ENCODE measurements around the gene ZMYND11.

Gene ZMYND11

DNA sequence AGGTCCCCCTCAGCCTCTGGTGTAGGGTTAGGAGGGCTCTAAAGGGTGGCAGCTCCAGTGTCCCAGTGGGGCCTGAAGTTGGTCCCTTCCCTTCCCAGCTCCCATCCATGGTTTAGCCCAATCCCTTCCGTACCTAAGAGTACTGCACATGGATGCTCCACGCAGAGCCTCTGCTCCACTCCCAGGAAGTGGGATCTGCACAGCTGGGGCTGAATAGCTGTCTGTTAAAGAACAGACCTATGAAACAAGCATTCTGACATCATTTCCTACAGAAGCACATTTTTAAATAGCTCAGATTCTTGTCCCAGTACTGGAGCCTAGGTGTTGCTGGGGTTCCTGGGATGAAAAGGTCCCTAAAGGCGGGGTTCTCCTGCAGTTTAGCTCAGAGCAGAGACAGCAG, 135.9 kb downstream of the ZMYND11 start:
- peaks cover 9% of the 10 kb centered on the region; the same call in 1 of the 2 replicates for H3K4me1 ChIP-seq (ENCODE audit: control insufficient read depth, insufficient read depth, low read length)
- TF ChIP-seq ZNF146 (tag by site-specific recombination; IDR thresholded peaks at IDR 0.05), result no peak
- TF ChIP-seq ZNF629 (tag by site-specific recombination; IDR thresholded peaks at IDR 0.05), result no peak
- TF ChIP-seq, protein P1, sequence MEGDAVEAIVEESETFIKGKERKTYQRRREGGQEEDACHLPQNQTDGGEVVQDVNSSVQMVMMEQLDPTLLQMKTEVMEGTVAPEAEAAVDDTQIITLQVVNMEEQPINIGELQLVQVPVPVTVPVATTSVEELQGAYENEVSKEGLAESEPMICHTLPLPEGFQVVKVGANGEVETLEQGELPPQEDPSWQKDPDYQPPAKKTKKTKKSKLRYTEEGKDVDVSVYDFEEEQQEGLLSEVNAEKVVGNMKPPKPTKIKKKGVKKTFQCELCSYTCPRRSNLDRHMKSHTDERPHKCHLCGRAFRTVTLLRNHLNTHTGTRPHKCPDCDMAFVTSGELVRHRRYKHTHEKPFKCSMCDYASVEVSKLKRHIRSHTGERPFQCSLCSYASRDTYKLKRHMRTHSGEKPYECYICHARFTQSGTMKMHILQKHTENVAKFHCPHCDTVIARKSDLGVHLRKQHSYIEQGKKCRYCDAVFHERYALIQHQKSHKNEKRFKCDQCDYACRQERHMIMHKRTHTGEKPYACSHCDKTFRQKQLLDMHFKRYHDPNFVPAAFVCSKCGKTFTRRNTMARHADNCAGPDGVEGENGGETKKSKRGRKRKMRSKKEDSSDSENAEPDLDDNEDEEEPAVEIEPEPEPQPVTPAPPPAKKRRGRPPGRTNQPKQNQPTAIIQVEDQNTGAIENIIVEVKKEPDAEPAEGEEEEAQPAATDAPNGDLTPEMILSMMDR (tag by site-specific recombination; IDR thresholded peaks at IDR 0.05), result no peak
- TF ChIP-seq GLIS2 (tag by site-specific recombination; IDR thresholded peaks at IDR 0.05), result no peak
- TF ChIP-seq BCL11B (tag by site-specific recombination; IDR thresholded peaks at IDR 0.05; ENCODE audit: low read depth), result no peak
- TF ChIP-seq, protein P2, sequence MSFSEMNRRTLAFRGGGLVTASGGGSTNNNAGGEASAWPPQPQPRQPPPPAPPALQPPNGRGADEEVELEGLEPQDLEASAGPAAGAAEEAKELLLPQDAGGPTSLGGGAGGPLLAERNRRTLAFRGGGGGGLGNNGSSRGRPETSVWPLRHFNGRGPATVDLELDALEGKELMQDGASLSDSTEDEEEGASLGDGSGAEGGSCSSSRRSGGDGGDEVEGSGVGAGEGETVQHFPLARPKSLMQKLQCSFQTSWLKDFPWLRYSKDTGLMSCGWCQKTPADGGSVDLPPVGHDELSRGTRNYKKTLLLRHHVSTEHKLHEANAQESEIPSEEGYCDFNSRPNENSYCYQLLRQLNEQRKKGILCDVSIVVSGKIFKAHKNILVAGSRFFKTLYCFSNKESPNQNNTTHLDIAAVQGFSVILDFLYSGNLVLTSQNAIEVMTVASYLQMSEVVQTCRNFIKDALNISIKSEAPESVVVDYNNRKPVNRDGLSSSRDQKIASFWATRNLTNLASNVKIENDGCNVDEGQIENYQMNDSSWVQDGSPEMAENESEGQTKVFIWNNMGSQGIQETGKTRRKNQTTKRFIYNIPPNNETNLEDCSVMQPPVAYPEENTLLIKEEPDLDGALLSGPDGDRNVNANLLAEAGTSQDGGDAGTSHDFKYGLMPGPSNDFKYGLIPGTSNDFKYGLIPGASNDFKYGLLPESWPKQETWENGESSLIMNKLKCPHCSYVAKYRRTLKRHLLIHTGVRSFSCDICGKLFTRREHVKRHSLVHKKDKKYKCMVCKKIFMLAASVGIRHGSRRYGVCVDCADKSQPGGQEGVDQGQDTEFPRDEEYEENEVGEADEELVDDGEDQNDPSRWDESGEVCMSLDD (tag by site-specific recombination; IDR thresholded peaks at IDR 0.05), result no peak
- no peak for TF ChIP-seq ZNF174 (tag by site-specific recombination; IDR thresholded peaks at IDR 0.05)
- no peak for TF ChIP-seq ZNF16 (tag by site-specific recombination; IDR thresholded peaks at IDR 0.05; ENCODE audit: low read depth)
- no peak for TF ChIP-seq ZNF837 (tag by site-specific recombination; IDR thresholded peaks at IDR 0.05)
- TF ChIP-seq EGR2 (tag by site-specific recombination; IDR thresholded peaks at IDR 0.05; ENCODE audit: low read depth), result no peak
- TF ChIP-seq ZNF48 (tag by site-specific recombination; IDR thresholded peaks at IDR 0.05), result no peak
- TF ChIP-seq, protein P3, sequence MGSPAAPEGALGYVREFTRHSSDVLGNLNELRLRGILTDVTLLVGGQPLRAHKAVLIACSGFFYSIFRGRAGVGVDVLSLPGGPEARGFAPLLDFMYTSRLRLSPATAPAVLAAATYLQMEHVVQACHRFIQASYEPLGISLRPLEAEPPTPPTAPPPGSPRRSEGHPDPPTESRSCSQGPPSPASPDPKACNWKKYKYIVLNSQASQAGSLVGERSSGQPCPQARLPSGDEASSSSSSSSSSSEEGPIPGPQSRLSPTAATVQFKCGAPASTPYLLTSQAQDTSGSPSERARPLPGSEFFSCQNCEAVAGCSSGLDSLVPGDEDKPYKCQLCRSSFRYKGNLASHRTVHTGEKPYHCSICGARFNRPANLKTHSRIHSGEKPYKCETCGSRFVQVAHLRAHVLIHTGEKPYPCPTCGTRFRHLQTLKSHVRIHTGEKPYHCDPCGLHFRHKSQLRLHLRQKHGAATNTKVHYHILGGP (tag by site-specific recombination; IDR thresholded peaks at IDR 0.05), result no peak
- TF ChIP-seq KLF16 (tag by site-specific recombination; IDR thresholded peaks at IDR 0.05), result no peak
- TF ChIP-seq ZNF623 (tag by site-specific recombination; IDR thresholded peaks at IDR 0.05), result no peak
- TF ChIP-seq, protein P4, sequence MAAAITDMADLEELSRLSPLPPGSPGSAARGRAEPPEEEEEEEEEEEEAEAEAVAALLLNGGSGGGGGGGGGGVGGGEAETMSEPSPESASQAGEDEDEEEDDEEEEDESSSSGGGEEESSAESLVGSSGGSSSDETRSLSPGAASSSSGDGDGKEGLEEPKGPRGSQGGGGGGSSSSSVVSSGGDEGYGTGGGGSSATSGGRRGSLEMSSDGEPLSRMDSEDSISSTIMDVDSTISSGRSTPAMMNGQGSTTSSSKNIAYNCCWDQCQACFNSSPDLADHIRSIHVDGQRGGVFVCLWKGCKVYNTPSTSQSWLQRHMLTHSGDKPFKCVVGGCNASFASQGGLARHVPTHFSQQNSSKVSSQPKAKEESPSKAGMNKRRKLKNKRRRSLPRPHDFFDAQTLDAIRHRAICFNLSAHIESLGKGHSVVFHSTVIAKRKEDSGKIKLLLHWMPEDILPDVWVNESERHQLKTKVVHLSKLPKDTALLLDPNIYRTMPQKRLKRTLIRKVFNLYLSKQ (tag by site-specific recombination; IDR thresholded peaks at IDR 0.05; ENCODE audit: borderline replicate concordance), result no peak
- no peak for TF ChIP-seq ZNF133 (tag by site-specific recombination; IDR thresholded peaks at IDR 0.05)
- no peaks in the 10 kb centered on the region for H3K9me3 ChIP-seq (ENCODE audit: control insufficient read depth, insufficient read depth, low read depth, low read length)
- POLR2A ChIA-PET, result no interaction called here
- no peak overlapping the region for H3K27ac ChIP-seq (ENCODE audit: extremely low read depth, low read depth, low read length)
- peaks cover 0 to 4% of the 10 kb centered on the region in 2 experiments; a peak in 1 of 3 replicates for H3K36me3 ChIP-seq (ENCODE audit: control insufficient read depth in 2 of 2, insufficient read depth in 1 of 2, low read length in 2 of 2)
- CTCF ChIA-PET, result interaction anchor here (0.7 kb wide), 1 partner anchor 334 kb away, joined by 3 read pairs; no protein-coding TSS in a partner anchor
- no peak overlapping the region for H3K4me3 ChIP-seq (ENCODE audit: low read depth, low read length)

- ChIA-PET CTCF (no interaction called here), POLR2A (no interaction called here)
- Histone ChIP-seq H3K36me3 (ENCODE audit: control insufficient read depth in 2 of 2, insufficient read depth in 1 of 2, low read length in 2 of 2) (peaks cover 0 to 4% of the 10 kb centered on the region in 2 experiments; a peak in 1 of 3 replicates), H3K4me1 (ENCODE audit: control insufficient read depth, insufficient read depth, low read length) (peaks cover 9% of the 10 kb centered on the region; the same call in 1 of the 2 replicates), H3K4me3 (ENCODE audit: low read depth, low read length) (no peak overlapping the region), H3K27ac (ENCODE audit: extremely low read depth, low read depth, low read length) (no peak overlapping the region), H3K9me3 (ENCODE audit: control insufficient read depth, insufficient read depth, low read depth, low read length) (no peaks in the 10 kb centered on the region)
- TF ChIP-seq ZNF610 (tag by site-specific recombination; IDR thresholded peaks at IDR 0.05; ENCODE audit: borderline replicate concordance) (no peak), HOXD13 (CRISPR knock-in tag; IDR thresholded peaks at IDR 0.05; ENCODE audit: borderline replicate concordance) (no peak)
Observed at GRCh38 chr10:271722-272121, 136.5 kb downstream of the ZMYND11 start.
